ENCODE data around the gene SLC35E2B.
"Not testable (repeated sequence)": the region's sequence is repeated elsewhere in the genome, so short reads cannot be mapped to it uniquely, and the experiment has no call there.

DNA sequence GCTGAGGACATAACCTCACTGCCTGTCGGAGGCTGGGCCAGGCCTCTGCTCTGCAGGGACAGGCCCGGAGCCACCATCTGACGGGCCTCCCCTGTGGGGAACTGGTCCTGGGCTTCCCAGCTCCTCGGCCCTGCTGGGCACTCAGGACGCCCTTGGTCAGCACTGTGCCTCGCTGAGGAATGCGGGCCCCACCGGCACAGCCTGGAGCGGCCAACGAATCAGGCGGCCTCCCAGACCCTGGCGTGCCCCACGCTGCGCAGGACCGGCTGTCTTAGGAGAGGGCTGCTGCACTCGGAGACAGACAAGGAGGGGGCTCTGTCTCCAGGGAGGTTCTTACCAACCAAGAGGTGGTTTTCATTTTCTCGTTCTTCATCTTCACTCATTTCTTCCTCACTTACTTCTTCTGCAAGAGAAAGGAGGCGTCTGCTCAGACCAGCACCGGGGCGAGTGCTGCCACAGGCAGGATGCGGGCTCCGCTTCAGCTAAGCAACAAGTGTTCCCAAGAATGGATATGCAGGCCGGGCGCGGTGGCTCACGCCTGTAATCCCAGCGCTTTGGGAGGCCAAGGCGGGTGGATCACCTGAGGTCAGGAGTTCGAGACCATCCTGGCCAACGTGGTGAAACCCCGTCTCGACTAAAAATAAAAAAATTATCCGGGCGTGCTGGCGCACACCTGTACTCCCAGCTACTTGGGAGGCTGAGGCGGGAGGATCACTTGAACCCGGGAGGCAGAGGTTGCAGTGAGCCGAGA is 51.7 kb downstream of the SLC35E2B start:
- TF ChIP-seq PPARA (CRISPR knock-in tag; IDR thresholded peaks at IDR 0.05; ENCODE audit: borderline replicate concordance); ZFP30 (CRISPR knock-in tag; IDR thresholded peaks at IDR 0.05); ZFP3 (CRISPR knock-in tag; IDR thresholded peaks at IDR 0.05); ZNF565 (CRISPR knock-in tag; conservative IDR thresholded peaks at IDR 0.05; ENCODE audit: low read depth); TOX (CRISPR knock-in tag; IDR thresholded peaks at IDR 0.05; ENCODE audit: borderline replicate concordance); RARB (CRISPR knock-in tag; IDR thresholded peaks at IDR 0.05): not testable (repeated sequence)
- TF ChIP-seq, protein P1, sequence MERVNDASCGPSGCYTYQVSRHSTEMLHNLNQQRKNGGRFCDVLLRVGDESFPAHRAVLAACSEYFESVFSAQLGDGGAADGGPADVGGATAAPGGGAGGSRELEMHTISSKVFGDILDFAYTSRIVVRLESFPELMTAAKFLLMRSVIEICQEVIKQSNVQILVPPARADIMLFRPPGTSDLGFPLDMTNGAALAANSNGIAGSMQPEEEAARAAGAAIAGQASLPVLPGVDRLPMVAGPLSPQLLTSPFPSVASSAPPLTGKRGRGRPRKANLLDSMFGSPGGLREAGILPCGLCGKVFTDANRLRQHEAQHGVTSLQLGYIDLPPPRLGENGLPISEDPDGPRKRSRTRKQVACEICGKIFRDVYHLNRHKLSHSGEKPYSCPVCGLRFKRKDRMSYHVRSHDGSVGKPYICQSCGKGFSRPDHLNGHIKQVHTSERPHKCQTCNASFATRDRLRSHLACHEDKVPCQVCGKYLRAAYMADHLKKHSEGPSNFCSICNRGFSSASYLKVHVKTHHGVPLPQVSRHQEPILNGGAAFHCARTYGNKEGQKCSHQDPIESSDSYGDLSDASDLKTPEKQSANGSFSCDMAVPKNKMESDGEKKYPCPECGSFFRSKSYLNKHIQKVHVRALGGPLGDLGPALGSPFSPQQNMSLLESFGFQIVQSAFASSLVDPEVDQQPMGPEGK (CRISPR knock-in tag; IDR thresholded peaks at IDR 0.05; ENCODE audit: borderline replicate concordance): not testable (repeated sequence)

Measured in SK-N-SH treated with all-trans-retinoic acid at 6 μM for 48 hours (cell line).